ENCODE data around the gene DCTN2. TPM values are rescaled to one million over a fixed set of nuclear protein-coding genes. Genes with fewer than 3 reads are reported as not detected.

Gene DCTN2
- total and polyA plus RNA-seq, 4 donors, result 28.5 to 66.6 (median 31.2) TPM

GRCh38 chr12:57576613-57577160 is 29.7 kb upstream of the DCTN2 start:
- no peak for DNase-seq (ENCODE audit: low spot score)
- WGBS, result 89% methylated on average over 9 of the region's 9 CpGs
- H3K9ac ChIP-seq (ENCODE audit: low read depth in 1 of 2, low read length in 2 of 2), result no peak overlapping the region
- H3K9me3 ChIP-seq (ENCODE audit: control insufficient read depth in 4 of 4, low read length in 3 of 4), result no peaks in the 10 kb centered on the region
- H3K27me3 ChIP-seq (ENCODE audit: control insufficient read depth in 4 of 4, insufficient read depth in 4 of 4, low read length in 3 of 4), result peaks cover 0 to 4% (median 0%) of the 10 kb centered on the region in 4 donors
- no peaks in the 10 kb centered on the region for H3K4me1 ChIP-seq (ENCODE audit: control insufficient read depth in 4 of 4, insufficient read depth in 4 of 4, low read length in 3 of 4)
- no peak overlapping the region for H3K27ac ChIP-seq (ENCODE audit: low read depth in 1 of 2, low read length in 2 of 2)
- no peaks in the 10 kb centered on the region for H3K36me3 ChIP-seq (ENCODE audit: control insufficient read depth in 4 of 4, insufficient read depth in 3 of 4, low read depth in 1 of 4, low read length in 3 of 4)
- no peak overlapping the region for H3K4me3 ChIP-seq (ENCODE audit: low read depth in 1 of 3, low read length in 3 of 3)
- no peak for TF ChIP-seq REST (IDR thresholded peaks at IDR 0.05)
- TF ChIP-seq ATF3 (IDR thresholded peaks at IDR 0.05), result no peak

GRCh38 chr12:57575771-57576612 is 29.0 kb upstream of the DCTN2 start:
- Histone ChIP-seq H3K4me3 (ENCODE audit: low read depth in 1 of 3, low read length in 3 of 3) (no peak overlapping the region), H3K9me3 (ENCODE audit: control insufficient read depth in 4 of 4, low read length in 3 of 4) (no peaks in the 10 kb centered on the region), H3K36me3 (ENCODE audit: control insufficient read depth in 4 of 4, insufficient read depth in 3 of 4, low read depth in 1 of 4, low read length in 3 of 4) (no peaks in the 10 kb centered on the region), H3K9ac (ENCODE audit: low read depth in 1 of 2, low read length in 2 of 2) (no peak overlapping the region), H3K27me3 (ENCODE audit: control insufficient read depth in 4 of 4, insufficient read depth in 4 of 4, low read length in 3 of 4) (peaks cover 0 to 4% (median 0%) of the 10 kb centered on the region in 4 donors), H3K4me1 (ENCODE audit: control insufficient read depth in 4 of 4, insufficient read depth in 4 of 4, low read length in 3 of 4) (no peaks in the 10 kb centered on the region), H3K27ac (ENCODE audit: low read depth in 1 of 2, low read length in 2 of 2) (no peak overlapping the region)
- no peak for DNase-seq (ENCODE audit: low spot score)
- TF ChIP-seq HNF4A (conservative IDR thresholded peaks at IDR 0.05), result no peak
- no peak for TF ChIP-seq TAF1 (conservative IDR thresholded peaks at IDR 0.05)
- no peak for TF ChIP-seq YY1 (IDR thresholded peaks at IDR 0.05)
- no peak for TF ChIP-seq JUND (IDR thresholded peaks at IDR 0.05)
- TF ChIP-seq HNF4G (IDR thresholded peaks at IDR 0.05), result no peak
- no peak for TF ChIP-seq FOXA2 (IDR thresholded peaks at IDR 0.05)
- TF ChIP-seq RXRA (IDR thresholded peaks at IDR 0.05), result no peak
- no peak for TF ChIP-seq RAD21 (IDR thresholded peaks at IDR 0.05)
- TF ChIP-seq FOXA1 (IDR thresholded peaks at IDR 0.05), result no peak
- TF ChIP-seq MAX (IDR thresholded peaks at IDR 0.05), result no peak
- TF ChIP-seq REST (IDR thresholded peaks at IDR 0.05), result no peak
- no peak for TF ChIP-seq ZBTB33 (IDR thresholded peaks at IDR 0.05)
- WGBS, result 62% methylated on average over 12 of the region's 12 CpGs
